Regular cardiac myocyte (primary cell): ENCODE results near the gene RPAP3. TPM values are rescaled to one million over a fixed set of nuclear protein-coding genes. Genes with fewer than 3 reads are reported as not detected.

Experiments
- total RNA-seq: library from RNA; depleted of rRNA; stranded (reverse); fragments of >200 nt; gene quantifications from 2 replicates; pipeline ENCODE4 v1.2.3, GENCODE V29; 2014

RPAP3 gene
- total RNA-seq: 12.7 and 22.4 TPM in 2 replicates

GRCh38 chr12:47705566-47706425 lies at the start of gene RPAP3:
RPAP3 (minus strand) TSS chr12:47706030; CDS start chr12:47702840, 3,190 bp downstream.

GRCh38 chr12:47725091-47725772 lies 19.4 kb upstream of the RPAP3 start, which contains the start of gene ENDOU:
ENDOU (minus strand) TSS chr12:47725490; CDS start chr12:47725413, 77 bp downstream.

Other genes starting within 250 kb of the RPAP3 start
- under 0.01 TPM in 1 of 2 replicates, not detected in the other for gene ENDOU, start 19.5 kb upstream of the RPAP3 start, total RNA-seq
- gene RAPGEF3, start 52.9 kb upstream of the RPAP3 start, total RNA-seq: 5.1 and 8.8 TPM in 2 replicates
- gene SLC48A1, start 67.2 kb upstream of the RPAP3 start, total RNA-seq: 12.4 and 13.6 TPM in 2 replicates
- 23.7 and 35.3 TPM in 2 replicates for gene HDAC7, start 113.9 kb upstream of the RPAP3 start, total RNA-seq
- 3.8 and 6.2 TPM in 2 replicates for gene VDR, start 199.0 kb upstream of the RPAP3 start, total RNA-seq